Fibroblast of the conjunctiva (primary cell): ENCODE results near the gene PDZD2.

Experiments
- DNase-seq: peaks from one replicate; pipeline ENCODE4 v3.0.0-alpha.2; 2010; ENCODE audit warnings: low read depth

The PDZD2 gene

GRCh38 chr5:32042551-32042961 lies 403.6 kb downstream of the PDZD2 start:
- DNase-seq = no peak

GRCh38 chr5:32043105-32043504 lies 404.2 kb downstream of the PDZD2 start:
- no peak for DNase-seq

- no peak for DNase-seq
Measured at GRCh38 chr5:32044434-32044833, 405.5 kb downstream of the PDZD2 start.

DNA sequence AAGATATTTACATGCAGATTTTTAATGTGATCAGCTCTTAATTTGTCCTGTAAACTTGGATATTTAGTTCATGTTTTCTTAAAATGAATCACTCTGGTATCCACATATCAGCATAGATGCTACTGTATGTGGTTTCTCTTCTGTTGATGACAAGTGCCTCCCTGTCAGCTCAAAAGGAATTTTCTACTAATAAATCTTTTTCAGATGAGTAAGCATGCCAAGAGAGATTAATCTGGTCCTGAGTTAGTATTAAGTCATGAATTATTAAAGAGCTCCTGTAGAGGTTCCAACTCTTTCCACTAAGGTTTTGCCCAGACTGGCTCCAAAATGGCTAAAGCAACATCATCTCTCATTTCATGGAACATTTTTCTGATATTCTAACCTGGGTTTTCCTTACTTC lies 406.0 kb downstream of the PDZD2 start:
- no peak for DNase-seq

- DNase-seq = no peak
Measured at GRCh38 chr5:32047056-32047455, 408.1 kb downstream of the PDZD2 start.

- no peak for DNase-seq
Measured at GRCh38 chr5:32051796-32052195, 412.9 kb downstream of the PDZD2 start.

DNA sequence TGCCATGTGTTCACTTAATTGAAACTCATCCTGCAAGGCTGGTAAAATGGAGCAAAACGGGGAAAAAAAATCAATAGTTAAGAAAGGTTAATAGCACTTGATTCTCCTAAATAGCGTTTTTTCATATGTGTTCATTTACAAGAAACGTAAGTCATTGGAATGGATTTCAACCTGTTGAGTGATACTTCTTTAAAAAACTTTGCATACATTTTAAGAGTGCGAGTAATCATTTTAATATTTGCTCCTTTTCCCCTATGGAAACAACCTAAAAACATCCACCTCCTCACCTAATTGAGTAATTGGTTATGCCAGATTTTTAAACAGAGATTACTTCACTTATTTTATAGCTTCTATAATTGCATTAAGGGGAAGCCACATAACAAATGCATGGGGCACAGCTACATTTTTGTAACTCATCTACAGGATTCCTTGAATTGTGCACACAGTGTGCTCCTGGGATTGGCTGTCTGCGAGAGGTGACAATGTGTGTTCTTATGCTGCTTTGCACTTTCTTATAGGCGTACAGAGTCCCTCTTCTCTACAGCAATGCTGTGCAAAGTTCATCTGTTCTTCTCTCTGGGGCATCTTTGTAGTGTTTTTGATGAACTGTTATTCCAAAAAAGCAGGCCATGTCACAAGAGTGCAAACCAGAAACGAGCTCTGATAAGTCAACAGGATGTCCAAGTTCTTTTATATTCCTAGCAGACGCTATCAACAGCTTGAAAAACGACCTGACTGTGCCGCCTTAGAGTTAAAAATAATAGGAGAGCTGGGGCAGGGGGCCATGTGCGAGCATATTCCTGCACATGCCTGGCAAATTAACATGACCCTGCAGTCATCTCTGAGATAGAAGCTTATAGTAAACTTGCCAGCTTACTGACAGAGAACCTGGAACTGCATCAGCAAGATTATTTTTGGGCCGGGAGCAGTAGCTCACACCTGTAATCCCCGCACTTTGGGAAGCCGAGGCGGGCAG lies 417.2 kb downstream of the PDZD2 start:
- DNase-seq = no peak

- peak; percentile 26 for DNase-seq
Measured at GRCh38 chr5:32057187-32058096, 418.5 kb downstream of the PDZD2 start.

DNA sequence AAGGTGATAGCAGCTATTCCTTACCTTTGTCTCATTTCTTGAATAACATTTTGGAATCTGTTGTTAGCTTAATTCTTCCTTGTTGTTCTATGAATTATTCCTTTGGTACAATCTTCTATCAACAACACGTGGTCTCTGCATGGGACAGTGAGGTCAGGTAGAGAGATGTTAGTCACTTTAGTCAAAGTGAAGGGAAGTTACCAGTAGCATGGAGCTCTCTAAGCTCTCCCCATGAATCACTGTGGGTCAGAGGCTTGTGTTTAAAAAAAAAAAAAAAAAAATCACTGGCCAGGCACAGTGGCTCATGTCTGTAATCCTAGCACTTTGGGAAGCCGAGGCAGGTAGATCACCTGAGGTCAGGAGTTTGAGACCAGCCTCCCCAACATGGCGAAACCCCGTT lies 419.2 kb downstream of the PDZD2 start:
- no peak for DNase-seq

- no peak for DNase-seq
Measured at GRCh38 chr5:32058997-32059396, 420.1 kb downstream of the PDZD2 start.

- DNase-seq = no peak
Measured at GRCh38 chr5:32059761-32060530, 421.0 kb downstream of the PDZD2 start.

DNA sequence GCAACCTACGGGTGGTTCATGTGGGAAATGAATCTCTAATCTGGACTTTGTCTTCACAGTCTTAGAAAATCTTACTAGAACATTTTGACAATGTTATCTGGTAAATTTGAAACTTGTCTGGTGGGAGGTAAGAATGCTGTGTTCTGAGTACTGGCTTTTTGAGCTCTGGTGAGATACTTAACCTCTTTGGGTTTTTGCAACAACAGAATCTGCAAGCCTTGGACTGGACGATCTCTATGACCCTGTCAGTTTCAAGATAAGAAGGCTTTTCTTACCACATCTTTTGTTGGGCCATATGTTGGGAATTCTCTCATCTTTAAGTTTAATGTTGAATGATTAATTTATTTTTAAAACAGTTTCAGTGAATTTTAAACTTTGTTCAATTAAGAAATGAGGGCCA lies 422.3 kb downstream of the PDZD2 start:
- DNase-seq = no peak

DNA sequence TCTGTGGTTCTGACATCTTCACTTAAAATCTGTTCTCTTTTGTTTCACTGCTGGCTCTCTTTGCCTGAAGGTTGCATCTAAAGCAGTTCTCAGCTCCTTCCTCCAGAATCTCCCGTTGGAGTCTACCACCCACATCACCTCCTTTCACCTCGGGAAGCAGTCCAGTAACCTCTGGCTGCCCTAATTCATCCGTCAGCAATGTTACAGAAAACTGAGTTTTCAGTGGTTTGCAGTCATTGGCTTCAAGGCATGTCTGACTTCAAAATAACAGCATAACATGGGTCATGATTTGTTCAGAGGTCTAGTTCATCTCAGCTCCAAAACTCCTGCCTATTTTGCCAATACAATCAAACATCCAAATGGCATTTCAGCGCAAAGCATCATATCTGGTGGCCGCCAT lies 427.5 kb downstream of the PDZD2 start:
- no peak for DNase-seq

DNA sequence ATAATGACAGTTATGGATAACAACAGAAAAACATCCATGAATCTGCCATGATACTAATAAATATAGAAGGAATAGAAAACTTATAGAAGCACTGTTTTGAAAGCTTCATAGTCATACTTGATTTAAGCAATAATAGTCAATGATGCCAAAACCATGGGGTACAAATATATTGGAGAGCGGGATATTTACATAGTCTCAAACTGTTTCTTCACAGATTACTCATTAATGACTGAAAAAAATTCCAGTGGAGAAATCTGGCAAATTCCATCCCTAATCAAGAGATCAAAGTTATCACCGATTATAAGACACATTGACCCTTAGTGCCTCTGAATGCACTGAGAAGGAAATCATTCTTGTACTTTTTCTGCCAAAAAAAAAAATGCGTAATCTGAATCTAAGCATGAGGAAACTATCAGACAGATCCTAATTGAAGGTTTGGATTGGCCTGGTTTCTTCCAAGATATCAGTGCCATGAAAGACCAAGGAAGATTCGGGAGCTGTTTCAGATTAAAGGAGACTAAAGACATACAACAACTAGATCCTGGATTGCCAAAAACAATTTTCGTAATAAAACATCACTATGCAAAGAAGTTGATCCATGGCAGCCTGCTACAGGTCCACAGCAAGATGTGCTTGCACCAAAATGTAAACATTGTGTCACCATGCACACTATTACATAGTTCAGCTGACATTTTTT lies 429.0 kb downstream of the PDZD2 start:
- no peak for DNase-seq

DNA sequence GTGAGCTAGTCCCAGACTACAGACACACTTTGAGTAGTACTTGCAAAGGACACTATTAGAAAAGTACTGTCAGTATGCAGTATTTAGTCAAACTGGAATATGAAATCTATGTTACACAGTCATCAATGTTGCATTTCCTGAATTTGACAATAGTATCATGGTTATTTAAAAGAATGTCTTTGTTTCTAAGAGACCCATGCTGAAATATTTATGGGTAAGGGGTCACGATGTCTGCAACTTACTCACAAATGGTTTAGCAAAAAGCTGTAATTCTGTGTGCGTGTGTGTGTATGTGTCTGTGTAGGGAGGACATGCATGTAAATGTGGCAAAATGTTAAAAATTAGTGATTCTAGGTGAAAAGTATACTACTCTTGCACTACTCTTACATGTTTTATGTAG lies 429.6 kb downstream of the PDZD2 start:
- no peak for DNase-seq

DNA sequence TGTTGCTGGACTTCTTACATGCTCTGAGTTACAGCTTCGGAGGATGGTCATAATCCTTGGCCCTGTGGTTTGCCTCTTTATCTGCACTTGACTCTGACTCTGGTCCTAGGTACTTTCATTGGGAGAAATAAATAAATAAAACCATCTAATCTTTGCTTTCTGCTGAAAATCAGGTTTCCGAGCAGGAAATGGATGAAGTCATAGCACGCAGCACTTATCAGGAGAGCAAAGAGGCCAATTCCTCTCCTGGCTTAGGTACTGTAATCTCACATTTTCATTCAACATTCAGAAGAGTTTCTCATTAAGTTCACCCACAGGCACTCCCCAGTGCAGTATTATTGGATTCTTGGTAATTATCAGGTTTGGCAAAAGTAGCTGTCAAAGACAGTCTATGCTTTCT lies 430.5 kb downstream of the PDZD2 start:
- no peak for DNase-seq

DNA sequence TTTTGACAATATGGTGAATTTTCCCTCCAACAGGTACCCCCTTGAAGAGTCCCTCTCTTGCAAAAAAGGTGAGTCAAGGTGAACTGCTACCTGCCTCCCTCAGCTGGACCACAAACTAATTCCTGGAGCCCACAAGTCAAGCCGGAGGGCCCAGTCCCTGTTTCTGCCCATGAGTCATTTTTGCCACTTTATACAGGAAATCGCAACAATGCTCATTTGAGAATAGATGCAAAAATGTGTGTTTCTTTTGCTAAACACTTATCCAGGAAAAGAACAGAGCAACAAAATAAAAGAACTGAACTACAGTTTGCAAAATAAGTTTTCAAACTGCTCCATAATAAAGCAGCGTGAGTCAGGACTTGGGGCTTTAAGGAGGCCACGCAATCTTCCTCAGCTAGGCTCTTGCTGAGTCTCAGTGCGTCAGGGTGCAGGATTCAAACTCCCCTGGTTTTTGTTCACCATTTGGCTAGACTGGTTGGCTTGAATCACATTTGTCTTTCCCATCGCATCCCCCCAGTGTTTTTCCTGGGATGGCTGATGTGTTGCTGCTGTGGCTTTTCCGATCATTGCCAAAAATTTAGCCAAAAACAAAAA lies 432.5 kb downstream of the PDZD2 start:
- no peak for DNase-seq

GRCh38 chr5:32072054-32072453 lies 433.1 kb downstream of the PDZD2 start:
- DNase-seq = no peak

- no peak for DNase-seq
Measured at GRCh38 chr5:32074401-32074800, 435.5 kb downstream of the PDZD2 start.

- DNase-seq = peak; percentile 58
Measured at GRCh38 chr5:32076699-32077695, 438.1 kb downstream of the PDZD2 start.
